GOT3 (cell line): Measurements from ENCODE around the gene PDE4B.
"Not testable (repeated sequence)": the region's sequence is repeated elsewhere in the genome, so short reads cannot be mapped to it uniquely, and the experiment has no call there.

Source experiments
- DNase-seq: peaks from one replicate; lab custom pipeline; 2025; ENCODE audit warnings: mixed read lengths; lab: John Stamatoyannopoulos, UW

Gene PDE4B

GRCh38 chr1:66393586-66394287 lies 601.0 kb downstream of the PDE4B start:
- no peak for DNase-seq

GRCh38 chr1:66394603-66395002 lies 601.9 kb downstream of the PDE4B start:
- no peak for DNase-seq

GRCh38 chr1:66395202-66396061 lies 602.7 kb downstream of the PDE4B start:
- no peak for DNase-seq

- DNase-seq, result no peak
Observed at GRCh38 chr1:66396212-66396890, 603.7 kb downstream of the PDE4B start.

GRCh38 chr1:66397192-66397591 lies 604.5 kb downstream of the PDE4B start:
- no peak for DNase-seq

- DNase-seq, result no peak
Observed at GRCh38 chr1:66399888-66400529, 607.3 kb downstream of the PDE4B start.

GRCh38 chr1:66400660-66401059 lies 608.0 kb downstream of the PDE4B start:
- no peak for DNase-seq

GRCh38 chr1:66401244-66401643 lies 608.5 kb downstream of the PDE4B start:
- no peak for DNase-seq

GRCh38 chr1:66402194-66402593 lies 609.5 kb downstream of the PDE4B start:
- no peak for DNase-seq

- DNase-seq, result no peak
Observed at GRCh38 chr1:66403007-66403731, 610.5 kb downstream of the PDE4B start.

GRCh38 chr1:66405061-66405460 lies 612.4 kb downstream of the PDE4B start:
- no peak for DNase-seq

GRCh38 chr1:66411449-66411848 lies 618.8 kb downstream of the PDE4B start:
- not testable (repeated sequence) for DNase-seq

GRCh38 chr1:66412704-66413103 lies 620.0 kb downstream of the PDE4B start:
- DNase-seq, result no peak

- DNase-seq, result no peak
Observed at GRCh38 chr1:66413136-66413837, 620.6 kb downstream of the PDE4B start.

GRCh38 chr1:66413838-66414175 lies 621.1 kb downstream of the PDE4B start:
- no peak for DNase-seq

- no peak for DNase-seq
Observed at GRCh38 chr1:66415281-66415680, 622.6 kb downstream of the PDE4B start.

- no peak for DNase-seq
Observed at GRCh38 chr1:66415866-66416265, 623.2 kb downstream of the PDE4B start.

GRCh38 chr1:66416295-66416694 lies 623.6 kb downstream of the PDE4B start:
- DNase-seq, result no peak

GRCh38 chr1:66418021-66418420 lies 625.3 kb downstream of the PDE4B start:
- DNase-seq, result no peak

GRCh38 chr1:66420171-66420570 lies 627.5 kb downstream of the PDE4B start:
- not testable (repeated sequence) for DNase-seq

GRCh38 chr1:66420906-66421305 lies 628.2 kb downstream of the PDE4B start:
- DNase-seq, result not testable (repeated sequence)
